ENCODE data around the gene CELSR3.
A peak's percentile ranks its signal among the peaks of the same experiment; 100 is the strongest.

The CELSR3 gene

GRCh38 chr3:48636149-48636655 is 26.5 kb downstream of the CELSR3 start:
- H3K4me3 ChIP-seq (ENCODE audit: low read depth, low read length): peak overlapping the region; percentile 95
- no peak for TF ChIP-seq CTCF (IDR thresholded peaks at IDR 0.05; ENCODE audit: control insufficient read depth, extremely low read depth, insufficient read depth)

GRCh38 chr3:48635222-48636021 is 27.3 kb downstream of the CELSR3 start, which contains the start of gene SLC26A6:
SLC26A6 (minus strand) TSS chr3:48635461; CDS start chr3:48635393, 68 bp downstream.
- peak; percentile 45 for TF ChIP-seq CTCF (IDR thresholded peaks at IDR 0.05; ENCODE audit: control insufficient read depth, extremely low read depth, insufficient read depth)
- H3K4me3 ChIP-seq (ENCODE audit: low read depth, low read length): peak within 1 kb of the TSS; percentile 95
- DNase-seq (ENCODE audit: low read depth): peak; percentile 86

More at GRCh38 chr3:48636149-48636655, 26.5 kb downstream of the CELSR3 start:
- DNase-seq (ENCODE audit: low read depth): no peak

GRCh38 chr3:48634661-48635221 is 27.9 kb downstream of the CELSR3 start:
- DNase-seq (ENCODE audit: low read depth): no peak
- TF ChIP-seq CTCF (IDR thresholded peaks at IDR 0.05; ENCODE audit: control insufficient read depth, extremely low read depth, insufficient read depth): no peak
- peak overlapping the region; percentile 95 for H3K4me3 ChIP-seq (ENCODE audit: low read depth, low read length)

- TF ChIP-seq CTCF (IDR thresholded peaks at IDR 0.05; ENCODE audit: control insufficient read depth, extremely low read depth, insufficient read depth): no peak
- DNase-seq (ENCODE audit: low read depth): no peak
- H3K4me3 ChIP-seq (ENCODE audit: low read depth, low read length): 0 out of 2 replicates have a peak overlapping the region, but pooled peaks have one; percentile 95
Measured at GRCh38 chr3:48633743-48634142, 28.9 kb downstream of the CELSR3 start.

GRCh38 chr3:48633256-48633655 is 29.4 kb downstream of the CELSR3 start:
- no peak overlapping the region for H3K4me3 ChIP-seq (ENCODE audit: low read depth, low read length)
- TF ChIP-seq CTCF (IDR thresholded peaks at IDR 0.05; ENCODE audit: control insufficient read depth, extremely low read depth, insufficient read depth): no peak
- DNase-seq (ENCODE audit: low read depth): no peak

GRCh38 chr3:48631516-48632448 is 30.9 kb downstream of the CELSR3 start:
- TF ChIP-seq CTCF (IDR thresholded peaks at IDR 0.05; ENCODE audit: control insufficient read depth, extremely low read depth, insufficient read depth): no peak
- H3K4me3 ChIP-seq (ENCODE audit: low read depth, low read length): no peak overlapping the region
- DNase-seq (ENCODE audit: low read depth): no peak
